OCI-LY7 (cell line): Measurements from ENCODE around the gene CDCA8. TPM values are rescaled to one million over a fixed set of nuclear protein-coding genes. Genes with fewer than 3 reads are reported as not detected.

ENCODE experiments used
- BruUV-seq: library from RNA; stranded (reverse); fragments of 400-500 nt; replicated peaks from 2 replicates; lab custom pipeline; 2021; lab: Mats Ljungman, UMichigan
- CTCF ChIA-PET: fragments of 300-600 bp; sonication (Branson Sonifier 250); formaldehyde crosslinking; loops from one replicate; lab custom pipeline; 2022; ENCODE audit warnings: antibody characterized with exemption; ENCODE audit not compliant: unreplicated experiment; lab: Charles Lee
- POLR2A ChIA-PET: fragments of 300-600 bp; sonication (Branson Sonifier 250); formaldehyde crosslinking; loops from one replicate; lab custom pipeline; 2022; ENCODE audit warnings: antibody characterized with exemption; lab: Charles Lee
- DNase-seq: peaks from one replicate; pipeline ENCODE4 v3.0.0-alpha.2; 2015; ENCODE audit warnings: low spot score
- H2AFZ ChIP-seq: fragments of 200-600 bp; sonication (generic), shearing (Covaris generic); 2 replicates; pipeline ENCODE4 v1.6.1; 2014; ENCODE audit warnings: mild to moderate bottlenecking, antibody characterized with exemption, low read length, moderate library complexity
- H3K27ac ChIP-seq: fragments of 200-600 bp; sonication (generic); 2 replicates; pipeline ENCODE4 v1.5.1; 2014; ENCODE audit warnings: mixed run types, low read depth, mild to moderate bottlenecking, moderate library complexity, low read length, inconsistent platforms; ENCODE audit not compliant: poor library complexity, severe bottlenecking
- H3K36me3 ChIP-seq: fragments of 200-600 bp; sonication (generic); 2 replicates; pipeline ENCODE4 v1.6.1; 2014; ENCODE audit warnings: mild to moderate bottlenecking, antibody characterized with exemption, low read length, moderate library complexity, mixed read lengths; ENCODE audit not compliant: insufficient read depth
- H3K4me1 ChIP-seq: fragments of 200-600 bp; sonication (generic); 2 replicates; pipeline ENCODE4 v1.5.1; 2014; ENCODE audit warnings: mild to moderate bottlenecking, low read length; ENCODE audit not compliant: insufficient read depth, poor library complexity, severe bottlenecking
- H3K4me2 ChIP-seq: fragments of 200-600 bp; sonication (generic); 2 replicates; pipeline ENCODE4 v1.6.1; 2014; ENCODE audit warnings: mild to moderate bottlenecking, low read length
- H3K4me3 ChIP-seq: fragments of 200-600 bp; sonication (generic); 2 replicates; pipeline ENCODE4 v1.5.1; 2014; ENCODE audit warnings: mild to moderate bottlenecking, low read depth, low read length; ENCODE audit not compliant: poor library complexity, severe bottlenecking
- H3K79me2 ChIP-seq: fragments of 200-600 bp; sonication (generic); 2 replicates; pipeline ENCODE4 v1.6.1; 2016; ENCODE audit warnings: low read depth, mild to moderate bottlenecking, low read length, moderate library complexity, mixed read lengths; ENCODE audit not compliant: insufficient read depth
- H3K9me2 ChIP-seq: fragments of 200-600 bp; sonication (generic); 2 replicates; pipeline ENCODE4 v1.6.1; 2016; ENCODE audit warnings: mild to moderate bottlenecking, low read length, mixed read lengths; ENCODE audit not compliant: insufficient read depth
- H3K9me3 ChIP-seq: fragments of 200-600 bp; sonication (generic); 2 replicates; pipeline ENCODE4 v1.6.1; 2014; ENCODE audit warnings: mild to moderate bottlenecking, mixed run types, low read length, mixed read lengths
- H4K20me1 ChIP-seq: fragments of 200-600 bp; sonication (generic); 2 replicates; pipeline ENCODE4 v1.6.1; 2014; ENCODE audit warnings: mild to moderate bottlenecking, antibody characterized with exemption, low read length, moderate library complexity, mixed read lengths; ENCODE audit not compliant: insufficient read depth
- CTCF ChIP-seq: fragments of 200-600 bp; sonication (generic); conservative IDR thresholded peaks from 2 replicates; pipeline ENCODE4 v1.5.1; 2014; ENCODE audit warnings: mild to moderate bottlenecking, antibody characterized with exemption, low read length, moderate library complexity, mixed read lengths
- EZH2phosphoT487 ChIP-seq: fragments of 200-600 bp; sonication (generic); IDR thresholded peaks from 2 replicates; pipeline ENCODE4 v1.6.1; 2018; ENCODE audit warnings: low read depth, borderline replicate concordance, mild to moderate bottlenecking, mixed run types, antibody characterized with exemption, low read length, moderate library complexity, mixed read lengths
- intact Hi-C: fragments of 100-400 bp; cut with micrococcal nuclease; formaldehyde crosslinking; loops from one replicate; pipeline ENCODE4 v1.10.0; 2022; ENCODE audit not compliant: unreplicated experiment
- total RNA-seq, 2 experiments: library from RNA; depleted of rRNA in 1 of 2; stranded (reverse); fragments of >200 nt in 1 of 2; shearing (Covaris generic) in 1 of 2; gene quantifications; 2 replicates each; pipeline ENCODE4 v1.2.3, GENCODE V29; 2014 to 2022

CDCA8 gene
- total RNA-seq, 2 experiments from 2014 or later, result 60.0 to 111 TPM

GRCh38 chr1:37671261-37671660 is 21.1 kb upstream of the CDCA8 start:
- H3K36me3 ChIP-seq, result no peaks in the 10 kb centered on the region
- H3K4me1 ChIP-seq, result peaks cover 39% of the 10 kb centered on the region
- TF ChIP-seq CTCF (no peak), EZH2phosphoT487 (no peak)
- no peaks in the 10 kb centered on the region for H3K9me3 ChIP-seq
- H3K27ac ChIP-seq, result no peak overlapping the region
- no peak overlapping the region for H3K4me3 ChIP-seq
- no peak overlapping the region for H3K4me2 ChIP-seq
- intact Hi-C loops, result no loop called here
- CTCF ChIA-PET, result no interaction called here
- no TSS peak for BruUV-seq
- no peaks in the 10 kb centered on the region for H4K20me1 ChIP-seq
- no peaks in the 10 kb centered on the region for H3K9me2 ChIP-seq
- no peak for DNase-seq
- no peaks in the 10 kb centered on the region for H3K79me2 ChIP-seq
- POLR2A ChIA-PET, result no interaction called here
- H2AFZ ChIP-seq, result no peak overlapping the region

GRCh38 chr1:37672136-37672870 is 20.0 kb upstream of the CDCA8 start:
- H3K9me2 ChIP-seq, result no peaks in the 10 kb centered on the region
- peaks cover 49% of the 10 kb centered on the region for H3K4me1 ChIP-seq
- BruUV-seq, result no TSS peak
- TF ChIP-seq CTCF (no peak), EZH2phosphoT487 (no peak)
- peak overlapping the region; percentile 40 for H3K4me2 ChIP-seq
- intact Hi-C loops, result no loop called here
- H3K9me3 ChIP-seq, result no peaks in the 10 kb centered on the region
- no peaks in the 10 kb centered on the region for H4K20me1 ChIP-seq
- no peaks in the 10 kb centered on the region for H3K79me2 ChIP-seq
- CTCF ChIA-PET, result no interaction called here
- H3K36me3 ChIP-seq, result no peaks in the 10 kb centered on the region
- no peak overlapping the region for H2AFZ ChIP-seq
- no peak overlapping the region for H3K27ac ChIP-seq
- H3K4me3 ChIP-seq, result no peak overlapping the region
- DNase-seq, result no peak
- POLR2A ChIA-PET, result no interaction called here

GRCh38 chr1:37673920-37674319 is 18.4 kb upstream of the CDCA8 start:
- no peak overlapping the region for H2AFZ ChIP-seq
- no peak for TF ChIP-seq CTCF
- TF ChIP-seq EZH2phosphoT487, result no peak
- H3K9me2 ChIP-seq, result no peaks in the 10 kb centered on the region
- H3K9me3 ChIP-seq, result no peaks in the 10 kb centered on the region
- ChIA-PET POLR2A (interaction anchor here (0.6 to 3.2 kb wide), 3 partner anchors 10 to 304 kb away, joined by 4 to 20 read pairs (median 6); no protein-coding TSS in a partner anchor), CTCF (no interaction called here)
- DNase-seq, result no peak
- H3K4me2 ChIP-seq, result no peak overlapping the region
- BruUV-seq, result no TSS peak
- H3K36me3 ChIP-seq, result no peaks in the 10 kb centered on the region
- peaks cover 63% of the 10 kb centered on the region for H3K4me1 ChIP-seq
- H3K4me3 ChIP-seq, result no peak overlapping the region
- intact Hi-C loops, result no loop called here
- no peaks in the 10 kb centered on the region for H4K20me1 ChIP-seq
- H3K79me2 ChIP-seq, result no peaks in the 10 kb centered on the region
- no peak overlapping the region for H3K27ac ChIP-seq
